ENCODE results near the gene RAB19. TPM values are rescaled to one million over a fixed set of nuclear protein-coding genes. Genes with fewer than 3 reads are reported as not detected.

The RAB19 gene
- total and polyA plus RNA-seq, 10 of the 15 experiments (the other 5 are each of a cell fraction or from before 2014, with no cell fraction given): 0.14 to 1.0 (median 0.23) TPM; not detected in 5

DNA sequence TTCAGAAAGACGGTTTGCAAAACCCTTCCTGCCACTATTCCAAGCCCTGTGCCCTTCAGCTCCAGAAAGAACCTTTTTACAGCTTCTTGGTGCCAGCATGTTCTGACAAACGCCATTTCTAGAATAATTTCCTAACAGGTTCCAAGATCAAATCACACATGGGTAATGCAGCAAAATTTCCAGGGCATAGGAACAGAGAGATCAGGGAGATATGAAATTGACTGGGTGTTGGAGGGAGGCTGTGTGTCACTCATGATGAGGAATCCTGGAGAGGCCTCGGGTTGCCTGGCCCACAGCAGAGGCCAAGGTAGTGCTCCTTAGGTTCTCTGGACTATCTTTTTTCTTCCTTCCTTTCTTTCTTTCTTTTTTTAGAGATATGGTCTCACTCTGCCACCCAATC is 29.5 kb downstream of the RAB19 start (continued):
- TF ChIP-seq CHD1 (IDR thresholded peaks at IDR 0.05; ENCODE audit: low read depth, low read length) (no peak), KLF5 (IDR thresholded peaks at IDR 0.05; ENCODE audit: partially characterized antibody) (no peak), MTA2 (IDR thresholded peaks at IDR 0.05; ENCODE audit: low read depth) (no peak), GATAD2B (conservative IDR thresholded peaks at IDR 0.05; ENCODE audit: low read depth) (no peak)
- TF ChIP-seq, protein P1, sequence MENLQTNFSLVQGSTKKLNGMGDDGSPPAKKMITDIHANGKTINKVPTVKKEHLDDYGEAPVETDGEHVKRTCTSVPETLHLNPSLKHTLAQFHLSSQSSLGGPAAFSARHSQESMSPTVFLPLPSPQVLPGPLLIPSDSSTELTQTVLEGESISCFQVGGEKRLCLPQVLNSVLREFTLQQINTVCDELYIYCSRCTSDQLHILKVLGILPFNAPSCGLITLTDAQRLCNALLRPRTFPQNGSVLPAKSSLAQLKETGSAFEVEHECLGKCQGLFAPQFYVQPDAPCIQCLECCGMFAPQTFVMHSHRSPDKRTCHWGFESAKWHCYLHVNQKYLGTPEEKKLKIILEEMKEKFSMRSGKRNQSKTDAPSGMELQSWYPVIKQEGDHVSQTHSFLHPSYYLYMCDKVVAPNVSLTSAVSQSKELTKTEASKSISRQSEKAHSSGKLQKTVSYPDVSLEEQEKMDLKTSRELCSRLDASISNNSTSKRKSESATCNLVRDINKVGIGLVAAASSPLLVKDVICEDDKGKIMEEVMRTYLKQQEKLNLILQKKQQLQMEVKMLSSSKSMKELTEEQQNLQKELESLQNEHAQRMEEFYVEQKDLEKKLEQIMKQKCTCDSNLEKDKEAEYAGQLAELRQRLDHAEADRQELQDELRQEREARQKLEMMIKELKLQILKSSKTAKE (IDR thresholded peaks at IDR 0.05; ENCODE audit: low read depth, poor library complexity, severe bottlenecking): no peak

DNA sequence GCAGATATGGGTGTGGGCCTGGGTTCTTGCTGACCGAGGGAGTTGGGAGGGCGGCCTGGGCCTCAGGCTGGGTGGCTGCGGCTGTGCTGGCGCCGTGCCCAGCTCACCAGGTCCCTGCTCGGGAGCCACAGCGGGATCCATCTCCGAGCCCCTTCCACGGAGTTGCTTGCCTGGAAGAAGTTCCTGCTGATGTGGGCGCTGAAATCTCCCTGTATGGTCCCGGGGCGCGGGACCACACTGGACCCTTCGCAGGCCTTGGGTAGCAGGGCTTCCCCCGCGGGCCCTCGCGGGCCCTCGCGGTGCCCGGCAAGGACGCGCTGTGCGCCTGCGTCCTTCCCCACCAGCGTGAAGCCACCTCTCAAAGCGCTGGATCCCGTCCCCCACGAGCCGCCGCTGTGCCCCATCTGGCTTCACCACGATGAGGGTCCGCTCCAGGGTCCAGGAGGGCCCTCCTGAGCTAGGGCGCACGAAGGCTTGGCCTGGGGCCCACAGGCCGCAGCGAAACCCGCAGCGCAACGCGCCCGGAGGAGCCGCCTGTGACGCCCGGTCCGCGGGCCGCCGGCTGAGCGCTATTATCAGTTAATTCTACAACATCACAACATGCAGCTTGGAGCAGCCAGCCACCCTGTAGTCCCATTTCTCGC is 31.5 kb downstream of the RAB19 start:
- H3K9ac ChIP-seq (ENCODE audit: control insufficient read depth, insufficient read depth, low read length): no peak overlapping the region
- H3K4me2 ChIP-seq (ENCODE audit: control insufficient read depth, insufficient read depth): no peak overlapping the region
- DNase-seq (ENCODE audit: low read depth, low spot score) (no peak), ATAC-seq (no peak), FAIRE-seq (no peak)
- RAD21 ChIA-PET (ENCODE audit: unreplicated experiment): no interaction called here
- TF ChIP-seq, protein P2, sequence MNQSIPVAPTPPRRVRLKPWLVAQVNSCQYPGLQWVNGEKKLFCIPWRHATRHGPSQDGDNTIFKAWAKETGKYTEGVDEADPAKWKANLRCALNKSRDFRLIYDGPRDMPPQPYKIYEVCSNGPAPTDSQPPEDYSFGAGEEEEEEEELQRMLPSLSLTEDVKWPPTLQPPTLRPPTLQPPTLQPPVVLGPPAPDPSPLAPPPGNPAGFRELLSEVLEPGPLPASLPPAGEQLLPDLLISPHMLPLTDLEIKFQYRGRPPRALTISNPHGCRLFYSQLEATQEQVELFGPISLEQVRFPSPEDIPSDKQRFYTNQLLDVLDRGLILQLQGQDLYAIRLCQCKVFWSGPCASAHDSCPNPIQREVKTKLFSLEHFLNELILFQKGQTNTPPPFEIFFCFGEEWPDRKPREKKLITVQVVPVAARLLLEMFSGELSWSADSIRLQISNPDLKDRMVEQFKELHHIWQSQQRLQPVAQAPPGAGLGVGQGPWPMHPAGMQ (IDR thresholded peaks at IDR 0.05; ENCODE audit: borderline replicate concordance): no peak
- no peak for TF ChIP-seq TBL1XR1 (IDR thresholded peaks at IDR 0.05; ENCODE audit: low read depth, low read length)
- TF ChIP-seq, protein P3, sequence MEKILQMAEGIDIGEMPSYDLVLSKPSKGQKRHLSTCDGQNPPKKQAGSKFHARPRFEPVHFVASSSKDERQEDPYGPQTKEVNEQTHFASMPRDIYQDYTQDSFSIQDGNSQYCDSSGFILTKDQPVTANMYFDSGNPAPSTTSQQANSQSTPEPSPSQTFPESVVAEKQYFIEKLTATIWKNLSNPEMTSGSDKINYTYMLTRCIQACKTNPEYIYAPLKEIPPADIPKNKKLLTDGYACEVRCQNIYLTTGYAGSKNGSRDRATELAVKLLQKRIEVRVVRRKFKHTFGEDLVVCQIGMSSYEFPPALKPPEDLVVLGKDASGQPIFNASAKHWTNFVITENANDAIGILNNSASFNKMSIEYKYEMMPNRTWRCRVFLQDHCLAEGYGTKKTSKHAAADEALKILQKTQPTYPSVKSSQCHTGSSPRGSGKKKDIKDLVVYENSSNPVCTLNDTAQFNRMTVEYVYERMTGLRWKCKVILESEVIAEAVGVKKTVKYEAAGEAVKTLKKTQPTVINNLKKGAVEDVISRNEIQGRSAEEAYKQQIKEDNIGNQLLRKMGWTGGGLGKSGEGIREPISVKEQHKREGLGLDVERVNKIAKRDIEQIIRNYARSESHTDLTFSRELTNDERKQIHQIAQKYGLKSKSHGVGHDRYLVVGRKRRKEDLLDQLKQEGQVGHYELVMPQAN (conservative IDR thresholded peaks at IDR 0.05): no peak
- no peak for TF ChIP-seq NFYA (IDR thresholded peaks at IDR 0.05; ENCODE audit: borderline replicate concordance, low read depth, low read length)
- TF ChIP-seq, protein P4, sequence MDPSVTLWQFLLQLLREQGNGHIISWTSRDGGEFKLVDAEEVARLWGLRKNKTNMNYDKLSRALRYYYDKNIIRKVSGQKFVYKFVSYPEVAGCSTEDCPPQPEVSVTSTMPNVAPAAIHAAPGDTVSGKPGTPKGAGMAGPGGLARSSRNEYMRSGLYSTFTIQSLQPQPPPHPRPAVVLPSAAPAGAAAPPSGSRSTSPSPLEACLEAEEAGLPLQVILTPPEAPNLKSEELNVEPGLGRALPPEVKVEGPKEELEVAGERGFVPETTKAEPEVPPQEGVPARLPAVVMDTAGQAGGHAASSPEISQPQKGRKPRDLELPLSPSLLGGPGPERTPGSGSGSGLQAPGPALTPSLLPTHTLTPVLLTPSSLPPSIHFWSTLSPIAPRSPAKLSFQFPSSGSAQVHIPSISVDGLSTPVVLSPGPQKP (IDR thresholded peaks at IDR 0.05; ENCODE audit: low read depth, low read length): no peak
- TF ChIP-seq HDAC2 (IDR thresholded peaks at IDR 0.05): no peak
- TF ChIP-seq SUZ12 (IDR thresholded peaks at IDR 0.05; ENCODE audit: unreplicated experiment): no peak
- in situ Hi-C loops (cut with MboI) (no loop called here), intact Hi-C loops (cut with micrococcal nuclease; ENCODE audit: unreplicated experiment) (no loop called here)
- POLR2A ChIA-PET: no interaction called here
- no peaks in the 10 kb centered on the region for H3K27me3 ChIP-seq (replicated peaks in 1 of 2; ENCODE audit: control insufficient read depth in 2 of 2, insufficient read depth in 2 of 2, low read length in 1 of 2)
- no peak overlapping the region for H3K27ac ChIP-seq (ENCODE audit: control insufficient read depth, insufficient read depth)
- no peaks in the 10 kb centered on the region for H4K20me1 ChIP-seq (ENCODE audit: control insufficient read depth, insufficient read depth)
- H3K9me3 ChIP-seq (replicated peaks; ENCODE audit: control insufficient read depth, insufficient read depth, low read length): no peaks in the 10 kb centered on the region
- H3K36me3 ChIP-seq (ENCODE audit: control insufficient read depth in 2 of 2, insufficient read depth in 2 of 2, low read length in 1 of 2): no peaks in the 10 kb centered on the region
- CTCF ChIA-PET: no interaction called here
- WGBS (ENCODE audit: insufficient coverage, insufficient replicate concordance, low lambda C conversion rate, missing lambda C conversion rate): 80% methylated on average over 50 of the region's 51 CpGs
- no peaks in the 10 kb centered on the region for H3K79me2 ChIP-seq (ENCODE audit: control insufficient read depth, insufficient read depth, low read length)
- H2AFZ ChIP-seq (ENCODE audit: control insufficient read depth, low read depth, low read length): no peak overlapping the region
- BruUV-seq (replicated peaks): no TSS peak
- H3K4me1 ChIP-seq (ENCODE audit: control insufficient read depth, insufficient read depth, low read length): no peaks in the 10 kb centered on the region
- SMC1A ChIA-PET (ENCODE audit: uncharacterized antibody, unreplicated experiment): no interaction called here
- no peak overlapping the region for H3K4me3 ChIP-seq
